WTC11 (cell line): ENCODE results near the gene GPC6. TPM values are rescaled to one million over a fixed set of nuclear protein-coding genes. Genes with fewer than 3 reads are reported as not detected.

Experiments used
- ATAC-seq: fragments of 200-7000 bp; cut with Tn5 transposase; 2 replicates; pipeline ENCODE4 v1.10.0; 2021; ENCODE audit warnings: mild to moderate bottlenecking, moderate library complexity
- CTCF ChIA-PET: fragments of 300-600 bp; sonication (Branson Sonifier 250); formaldehyde crosslinking; loops from one replicate; lab custom pipeline; 2021; ENCODE audit warnings: antibody characterized with exemption; lab: Charles Lee
- POLR2A ChIA-PET: fragments of 350-600 bp; sonication (Branson Sonifier 250); formaldehyde crosslinking; loops from one replicate; lab custom pipeline; 2021; ENCODE audit warnings: antibody characterized with exemption; lab: Charles Lee
- DNase-seq: peaks from one replicate; pipeline ENCODE4 v3.0.0; 2021; ENCODE audit warnings: low spot score
- H3K27ac Mint-ChIP-seq: 2 replicates; pipeline ENCODE4 v1.8.0; 2021; ENCODE audit warnings: mixed read lengths
- H3K27me3 Mint-ChIP-seq: 2 replicates; pipeline ENCODE4 v1.8.0; 2021; ENCODE audit warnings: low read depth, mild to moderate bottlenecking, moderate library complexity, mixed read lengths
- H3K36me3 Mint-ChIP-seq: 2 replicates; pipeline ENCODE4 v1.8.0; 2021; ENCODE audit warnings: mixed read lengths
- H3K4me1 Mint-ChIP-seq: 2 replicates; pipeline ENCODE4 v1.8.0; 2022; ENCODE audit warnings: mixed read lengths
- H3K4me3 Mint-ChIP-seq: 2 replicates; pipeline ENCODE4 v1.8.0; 2021; ENCODE audit warnings: mild to moderate bottlenecking, moderate library complexity, mixed read lengths
- H3K9me3 Mint-ChIP-seq: 2 replicates; pipeline ENCODE4 v1.8.0; 2021; ENCODE audit warnings: mixed read lengths
- ATF1 ChIP-seq: sonication (generic); formaldehyde crosslinking; IDR thresholded peaks from 2 replicates; pipeline ENCODE4 v1.8.1; 2023; ENCODE audit warnings: mild to moderate bottlenecking, moderate library complexity, missing genetic modification reagents
- ATF2 ChIP-seq: sonication (generic); formaldehyde crosslinking; IDR thresholded peaks from 2 replicates; pipeline ENCODE4 v1.8.1; 2022; ENCODE audit warnings: low read depth, missing genetic modification reagents, borderline replicate concordance
- E2F4 ChIP-seq: sonication (generic); formaldehyde crosslinking; IDR thresholded peaks from 2 replicates; pipeline ENCODE4 v1.8.1; 2022; ENCODE audit warnings: low read depth, mild to moderate bottlenecking, moderate library complexity, missing genetic modification reagents, borderline replicate concordance
- ETV6 ChIP-seq: sonication (generic); formaldehyde crosslinking; IDR thresholded peaks from 2 replicates; pipeline ENCODE4 v1.8.1; 2022; ENCODE audit warnings: mild to moderate bottlenecking, missing genetic modification reagents
- FOXJ3 ChIP-seq: sonication (generic); formaldehyde crosslinking; IDR thresholded peaks from 2 replicates; pipeline ENCODE4 v1.9.0; 2021; ENCODE audit warnings: missing genetic modification reagents, mild to moderate bottlenecking, borderline replicate concordance
- FOXP1 ChIP-seq: sonication (generic); formaldehyde crosslinking; IDR thresholded peaks from 2 replicates; pipeline ENCODE4 v1.8.0; 2022; ENCODE audit warnings: missing genetic modification reagents, mild to moderate bottlenecking, moderate library complexity, borderline replicate concordance
- GABPB1 ChIP-seq: sonication (generic); formaldehyde crosslinking; IDR thresholded peaks from 2 replicates; pipeline ENCODE4 v1.8.1; 2023; ENCODE audit warnings: mild to moderate bottlenecking, missing genetic modification reagents
- KAT7 ChIP-seq: sonication (generic); formaldehyde crosslinking; IDR thresholded peaks from 2 replicates; pipeline ENCODE4 v1.8.1; 2023; ENCODE audit warnings: missing genetic modification reagents, mild to moderate bottlenecking, borderline replicate concordance
- NFE2L1 ChIP-seq: sonication (generic); formaldehyde crosslinking; IDR thresholded peaks from 2 replicates; pipeline ENCODE4 v1.8.1; 2023; ENCODE audit warnings: missing genetic modification reagents
- OVOL2 ChIP-seq: fragments of 250-450 bp; sonication (Bioruptor Pico); IDR thresholded peaks from 2 replicates; pipeline ENCODE4 v1.9.0; 2021; ENCODE audit warnings: mild to moderate bottlenecking, borderline replicate concordance
- PRRX2 ChIP-seq: fragments of 250-450 bp; sonication (Bioruptor Pico); IDR thresholded peaks from 2 replicates; pipeline ENCODE4 v1.8.0; 2021; ENCODE audit warnings: mild to moderate bottlenecking
- TEAD4 ChIP-seq: sonication (generic); formaldehyde crosslinking; IDR thresholded peaks from 2 replicates; pipeline ENCODE4 v1.8.0; 2022; ENCODE audit warnings: mild to moderate bottlenecking, missing genetic modification reagents
- ZNF219 ChIP-seq: sonication (generic); formaldehyde crosslinking; IDR thresholded peaks from 2 replicates; pipeline ENCODE4 v1.8.0; 2023; ENCODE audit warnings: missing genetic modification reagents, mild to moderate bottlenecking, borderline replicate concordance
- ZNF232 ChIP-seq: sonication (generic); formaldehyde crosslinking; IDR thresholded peaks from 2 replicates; pipeline ENCODE4 v1.8.0; 2022; ENCODE audit warnings: mild to moderate bottlenecking, missing genetic modification reagents
- ZNF263 ChIP-seq: sonication (generic); formaldehyde crosslinking; IDR thresholded peaks from 2 replicates; pipeline ENCODE4 v1.8.1; 2022; ENCODE audit warnings: low read depth, mild to moderate bottlenecking, moderate library complexity, missing genetic modification reagents
- ZNF281 ChIP-seq: sonication (generic); formaldehyde crosslinking; IDR thresholded peaks from 2 replicates; pipeline ENCODE4 v1.8.0; 2023; ENCODE audit warnings: mild to moderate bottlenecking, missing genetic modification reagents
- ZNF396 ChIP-seq: fragments of 250-450 bp; sonication (Bioruptor Pico); IDR thresholded peaks from 2 replicates; pipeline ENCODE4 v1.8.0; 2021; ENCODE audit warnings: mild to moderate bottlenecking, moderate library complexity, borderline replicate concordance
- ZNF671 ChIP-seq: fragments of 250-450 bp; sonication (Bioruptor Pico); IDR thresholded peaks from 2 replicates; pipeline ENCODE4 v1.8.0; 2021; ENCODE audit warnings: mild to moderate bottlenecking
- total RNA-seq: library from RNA; stranded (reverse); gene quantifications from 3 replicates; pipeline ENCODE4 v1.2.3, GENCODE V29; 2021
- TF ChIP-seq, protein P1 (sequence below): sonication (generic); formaldehyde crosslinking; IDR thresholded peaks from 2 replicates; pipeline ENCODE4 v1.8.1; 2022; ENCODE audit warnings: mild to moderate bottlenecking, moderate library complexity, missing genetic modification reagents

The GPC6 gene
- total RNA-seq, 1 experiment from 2014 or later: 19.5 TPM

DNA sequence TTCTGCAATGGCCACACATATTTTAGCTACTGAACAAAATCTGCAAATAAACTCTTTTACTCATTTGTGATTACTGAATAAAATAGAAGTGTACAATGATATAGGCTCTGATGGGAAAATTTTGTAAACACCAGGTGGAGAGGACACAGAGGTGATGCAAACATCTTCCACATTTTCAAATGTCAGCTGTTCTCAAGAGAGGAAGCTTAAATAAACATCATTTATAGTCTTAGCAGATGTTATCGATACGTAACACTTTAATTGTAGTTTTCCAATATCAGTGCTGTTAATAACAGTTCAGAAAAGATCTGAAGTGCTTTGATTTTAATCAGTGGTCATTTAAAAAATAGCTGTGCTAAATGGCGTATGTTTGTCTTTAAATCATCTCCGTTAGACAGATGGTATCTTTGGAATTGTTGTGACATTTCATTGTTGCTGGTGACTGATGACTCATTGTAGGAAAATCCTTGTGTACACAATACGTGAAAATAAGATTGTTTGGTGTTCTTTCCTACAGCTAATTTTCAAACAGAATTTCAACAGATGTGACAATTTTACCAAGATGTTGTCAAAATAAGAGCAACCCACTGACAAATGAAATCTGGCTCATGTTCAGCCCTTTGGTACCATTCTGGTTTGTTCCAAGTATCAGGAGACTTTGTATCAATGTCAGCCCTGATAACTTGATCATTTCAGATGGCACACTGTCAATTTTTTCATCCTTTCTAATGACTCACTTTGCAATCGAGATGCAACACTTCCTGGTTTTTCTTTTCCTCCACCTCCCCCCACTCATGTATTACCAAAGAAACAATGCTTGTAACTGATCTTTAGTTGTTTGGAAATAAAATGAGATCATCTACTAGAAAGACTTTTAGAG is 736.9 kb downstream of the GPC6 start:
- CTCF ChIA-PET: no interaction called here
- Mint-ChIP-seq H3K4me3 (no peak overlapping the region), H3K27me3 (no peaks in the 10 kb centered on the region)
- POLR2A ChIA-PET: no interaction called here
- ATAC-seq: no peak
- TF ChIP-seq OVOL2 (CRISPR knock-in tag): no peak
- TF ChIP-seq GABPB1 (CRISPR knock-in tag): peak; percentile 80; the same call in 1 of the 2 replicates
- TF ChIP-seq ZNF232: no peak
- TF ChIP-seq, all 79 proteins: peak for 1
- peaks cover 4% of the 10 kb centered on the region for H3K36me3 Mint-ChIP-seq
- H3K4me1 Mint-ChIP-seq: peaks cover 17% of the 10 kb centered on the region
- DNase-seq: no peak
- H3K27ac Mint-ChIP-seq: no peak overlapping the region
- H3K9me3 Mint-ChIP-seq: peaks cover 8% of the 10 kb centered on the region

GRCh38 chr13:93964146-93964512 is 737.5 kb downstream of the GPC6 start:
- H3K27me3 Mint-ChIP-seq: no peaks in the 10 kb centered on the region
- H3K4me1 Mint-ChIP-seq: peaks cover 17% of the 10 kb centered on the region
- POLR2A ChIA-PET: no interaction called here
- H3K36me3 Mint-ChIP-seq: peaks cover 4% of the 10 kb centered on the region
- H3K4me3 Mint-ChIP-seq: no peak overlapping the region
- no peak for DNase-seq
- TF ChIP-seq ZNF219 (CRISPR knock-in tag): no peak
- no peak for TF ChIP-seq ATF2 (CRISPR knock-in tag)
- no peak for TF ChIP-seq TEAD4 (CRISPR knock-in tag)
- no peak for TF ChIP-seq NFE2L1
- TF ChIP-seq FOXP1: no peak
- no peak for TF ChIP-seq ETV6 (CRISPR knock-in tag)
- no peak for TF ChIP-seq ZNF232
- no peak for TF ChIP-seq ATF1 (CRISPR knock-in tag)
- TF ChIP-seq, protein P1, sequence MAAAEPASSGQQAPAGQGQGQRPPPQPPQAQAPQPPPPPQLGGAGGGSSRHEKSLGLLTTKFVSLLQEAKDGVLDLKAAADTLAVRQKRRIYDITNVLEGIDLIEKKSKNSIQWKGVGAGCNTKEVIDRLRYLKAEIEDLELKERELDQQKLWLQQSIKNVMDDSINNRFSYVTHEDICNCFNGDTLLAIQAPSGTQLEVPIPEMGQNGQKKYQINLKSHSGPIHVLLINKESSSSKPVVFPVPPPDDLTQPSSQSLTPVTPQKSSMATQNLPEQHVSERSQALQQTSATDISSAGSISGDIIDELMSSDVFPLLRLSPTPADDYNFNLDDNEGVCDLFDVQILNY (CRISPR knock-in tag): no peak
- TF ChIP-seq PRRX2: no peak
- no peak for TF ChIP-seq KAT7 (CRISPR knock-in tag)
- TF ChIP-seq E2F4 (CRISPR knock-in tag): no peak
- no peak for TF ChIP-seq ZNF281 (CRISPR knock-in tag)
- TF ChIP-seq FOXJ3 (CRISPR knock-in tag): no peak
- no peak for TF ChIP-seq ZNF263 (CRISPR knock-in tag)
- TF ChIP-seq ZNF396 (CRISPR knock-in tag): no peak
- no peak for TF ChIP-seq ZNF671 (CRISPR knock-in tag)
- CTCF ChIA-PET: no interaction called here
- H3K9me3 Mint-ChIP-seq: peaks cover 8% of the 10 kb centered on the region
- no peak for ATAC-seq
- H3K27ac Mint-ChIP-seq: no peak overlapping the region
